LNCAP (cell line): ENCODE measurements around the gene DBF4B.

Source experiments
- TF ChIP-seq, protein P1 (sequence below): fragments of 450-650 bp; IDR thresholded peaks from 2 replicates; pipeline ENCODE4 v1.5.1; 2017; ENCODE audit warnings: mild to moderate bottlenecking

DBF4B gene

DNA sequence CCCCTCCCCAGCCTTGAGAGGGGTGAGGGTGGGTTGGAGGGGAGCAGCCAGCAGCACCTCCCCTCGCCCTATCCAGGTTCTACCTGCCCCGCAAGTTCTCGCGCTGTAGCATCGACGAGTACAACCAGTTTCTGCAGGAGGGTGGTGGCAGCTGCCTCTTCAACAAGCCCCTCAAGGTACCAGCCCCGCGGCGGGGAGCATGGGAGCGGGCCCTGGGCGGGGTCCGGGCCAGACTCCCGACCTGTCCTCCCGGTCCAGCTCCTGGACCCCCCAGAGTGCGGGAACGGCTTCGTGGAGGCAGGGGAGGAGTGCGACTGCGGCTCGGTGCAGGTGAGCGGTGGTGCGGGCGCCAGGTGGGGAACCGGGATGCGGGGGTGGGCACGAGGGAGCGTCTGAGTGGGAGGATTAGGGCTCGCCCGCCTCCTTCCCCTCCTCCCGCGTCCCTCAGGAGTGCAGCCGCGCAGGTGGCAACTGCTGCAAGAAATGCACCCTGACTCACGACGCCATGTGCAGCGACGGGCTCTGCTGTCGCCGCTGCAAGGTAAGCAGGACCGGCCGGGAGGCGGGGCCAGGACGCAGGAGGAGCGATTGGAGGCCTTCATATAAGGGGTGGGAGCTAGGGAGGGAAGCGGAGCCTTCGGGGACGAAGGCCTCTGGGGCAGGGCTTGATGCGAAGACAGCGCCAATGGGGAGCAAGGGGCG, 66.8 kb downstream of the DBF4B start:
- TF ChIP-seq, protein P1, sequence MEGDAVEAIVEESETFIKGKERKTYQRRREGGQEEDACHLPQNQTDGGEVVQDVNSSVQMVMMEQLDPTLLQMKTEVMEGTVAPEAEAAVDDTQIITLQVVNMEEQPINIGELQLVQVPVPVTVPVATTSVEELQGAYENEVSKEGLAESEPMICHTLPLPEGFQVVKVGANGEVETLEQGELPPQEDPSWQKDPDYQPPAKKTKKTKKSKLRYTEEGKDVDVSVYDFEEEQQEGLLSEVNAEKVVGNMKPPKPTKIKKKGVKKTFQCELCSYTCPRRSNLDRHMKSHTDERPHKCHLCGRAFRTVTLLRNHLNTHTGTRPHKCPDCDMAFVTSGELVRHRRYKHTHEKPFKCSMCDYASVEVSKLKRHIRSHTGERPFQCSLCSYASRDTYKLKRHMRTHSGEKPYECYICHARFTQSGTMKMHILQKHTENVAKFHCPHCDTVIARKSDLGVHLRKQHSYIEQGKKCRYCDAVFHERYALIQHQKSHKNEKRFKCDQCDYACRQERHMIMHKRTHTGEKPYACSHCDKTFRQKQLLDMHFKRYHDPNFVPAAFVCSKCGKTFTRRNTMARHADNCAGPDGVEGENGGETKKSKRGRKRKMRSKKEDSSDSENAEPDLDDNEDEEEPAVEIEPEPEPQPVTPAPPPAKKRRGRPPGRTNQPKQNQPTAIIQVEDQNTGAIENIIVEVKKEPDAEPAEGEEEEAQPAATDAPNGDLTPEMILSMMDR = peak; percentile 2; the same call in 1 of the 2 replicates

DNA sequence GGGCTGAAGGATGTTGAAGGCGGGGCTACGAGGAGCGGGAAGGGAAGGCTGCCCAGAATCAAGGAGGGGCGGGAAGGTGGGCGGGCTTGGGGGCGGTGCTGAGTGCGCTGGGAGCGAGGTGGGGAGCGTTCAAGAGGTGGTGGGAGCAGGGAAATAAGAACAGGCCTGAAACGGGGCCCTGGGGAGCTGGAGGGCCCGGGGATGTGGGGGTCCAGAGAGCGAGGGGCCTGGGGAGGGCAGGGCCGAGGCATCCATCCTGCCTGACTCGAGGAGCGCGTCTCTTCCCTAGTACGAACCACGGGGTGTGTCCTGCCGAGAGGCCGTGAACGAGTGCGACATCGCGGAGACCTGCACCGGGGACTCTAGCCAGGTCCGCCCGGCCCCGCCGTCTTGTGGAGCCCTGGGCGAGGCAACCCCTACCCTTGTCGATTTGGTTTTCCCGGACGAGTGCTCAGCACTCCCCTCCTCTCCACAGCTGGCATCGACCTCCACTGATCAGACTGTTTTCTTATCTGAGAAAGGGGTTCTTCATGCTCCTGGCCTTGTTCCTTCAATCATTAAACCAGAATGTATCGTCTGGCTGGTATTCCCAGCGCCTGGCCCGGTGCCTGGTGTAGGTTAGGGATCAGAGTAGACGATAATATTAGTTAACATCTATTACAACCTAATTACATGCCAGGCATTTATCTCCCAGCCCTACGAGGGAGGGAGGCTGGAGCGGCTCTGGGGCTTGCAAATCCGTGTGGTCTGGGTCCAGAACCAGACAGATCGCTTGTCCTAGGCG, 67.6 kb downstream of the DBF4B start:
- TF ChIP-seq, protein P1 = no peak

DNA sequence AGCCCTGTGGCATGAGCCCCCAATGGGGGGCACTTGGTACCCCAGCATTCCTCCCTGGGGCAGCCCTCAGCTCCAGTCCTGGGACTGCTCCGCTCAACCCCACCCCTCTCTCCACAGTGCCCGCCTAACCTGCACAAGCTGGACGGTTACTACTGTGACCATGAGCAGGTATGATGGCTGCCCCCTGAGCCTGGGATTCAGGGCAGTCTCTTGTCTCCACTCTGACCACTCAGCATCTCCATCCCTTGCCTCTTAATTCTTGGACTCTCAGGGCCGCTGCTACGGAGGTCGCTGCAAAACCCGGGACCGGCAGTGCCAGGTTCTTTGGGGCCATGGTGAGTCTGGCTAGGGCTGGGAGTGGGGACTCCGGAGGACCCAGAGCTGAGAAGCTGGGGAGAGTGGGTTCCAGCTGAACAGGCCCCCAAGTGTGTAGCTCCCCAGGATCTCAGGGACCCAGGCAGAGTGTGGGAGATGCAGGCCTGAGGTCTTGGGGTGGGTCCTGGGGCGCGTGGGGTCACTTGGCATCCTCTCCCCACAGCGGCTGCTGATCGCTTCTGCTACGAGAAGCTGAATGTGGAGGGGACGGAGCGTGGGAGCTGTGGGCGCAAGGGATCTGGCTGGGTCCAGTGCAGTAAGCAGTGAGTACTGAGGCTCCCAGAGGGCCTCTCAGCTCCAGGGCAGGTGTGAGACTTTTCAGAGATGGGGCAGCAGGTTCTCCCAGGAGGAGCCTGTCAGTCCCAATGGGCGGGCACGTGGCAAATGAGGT, 68.3 kb downstream of the DBF4B start:
- TF ChIP-seq, protein P1 = no peak

DNA sequence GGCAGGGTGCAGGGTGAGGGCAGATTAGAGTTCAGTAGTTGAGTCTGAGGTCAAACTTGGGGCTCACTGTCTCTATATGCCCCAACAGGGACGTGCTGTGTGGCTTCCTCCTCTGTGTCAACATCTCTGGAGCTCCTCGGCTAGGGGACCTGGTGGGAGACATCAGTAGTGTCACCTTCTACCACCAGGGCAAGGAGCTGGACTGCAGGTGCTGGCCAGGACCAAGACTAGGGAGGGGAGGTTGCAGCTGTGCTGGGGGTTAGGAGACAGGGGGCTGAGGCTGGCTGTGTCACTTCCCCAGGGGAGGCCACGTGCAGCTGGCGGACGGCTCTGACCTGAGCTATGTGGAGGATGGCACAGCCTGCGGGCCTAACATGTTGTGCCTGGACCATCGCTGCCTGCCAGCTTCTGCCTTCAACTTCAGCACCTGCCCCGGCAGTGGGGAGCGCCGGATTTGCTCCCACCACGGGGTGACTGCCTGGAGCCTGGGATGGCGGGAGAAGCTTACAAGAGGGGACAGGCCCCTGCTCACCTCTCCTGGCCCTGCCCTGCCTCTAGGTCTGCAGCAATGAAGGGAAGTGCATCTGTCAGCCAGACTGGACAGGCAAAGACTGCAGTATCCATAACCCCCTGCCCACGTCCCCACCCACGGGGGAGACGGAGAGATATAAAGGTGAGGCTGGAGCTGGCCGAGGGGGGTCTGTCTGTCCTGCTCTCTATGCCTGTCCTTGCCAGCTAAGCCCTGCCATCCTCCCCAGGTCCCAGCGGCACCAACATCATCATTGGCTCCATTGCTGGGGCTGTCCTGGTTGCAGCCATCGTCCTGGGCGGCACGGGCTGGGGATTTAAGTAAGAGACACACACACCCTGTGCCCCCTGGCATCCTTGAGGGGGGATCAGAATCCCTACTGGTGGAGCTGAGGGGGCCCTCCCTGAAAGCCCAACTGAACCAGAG, 69.2 kb downstream of the DBF4B start:
- TF ChIP-seq, protein P1 = no peak

DNA sequence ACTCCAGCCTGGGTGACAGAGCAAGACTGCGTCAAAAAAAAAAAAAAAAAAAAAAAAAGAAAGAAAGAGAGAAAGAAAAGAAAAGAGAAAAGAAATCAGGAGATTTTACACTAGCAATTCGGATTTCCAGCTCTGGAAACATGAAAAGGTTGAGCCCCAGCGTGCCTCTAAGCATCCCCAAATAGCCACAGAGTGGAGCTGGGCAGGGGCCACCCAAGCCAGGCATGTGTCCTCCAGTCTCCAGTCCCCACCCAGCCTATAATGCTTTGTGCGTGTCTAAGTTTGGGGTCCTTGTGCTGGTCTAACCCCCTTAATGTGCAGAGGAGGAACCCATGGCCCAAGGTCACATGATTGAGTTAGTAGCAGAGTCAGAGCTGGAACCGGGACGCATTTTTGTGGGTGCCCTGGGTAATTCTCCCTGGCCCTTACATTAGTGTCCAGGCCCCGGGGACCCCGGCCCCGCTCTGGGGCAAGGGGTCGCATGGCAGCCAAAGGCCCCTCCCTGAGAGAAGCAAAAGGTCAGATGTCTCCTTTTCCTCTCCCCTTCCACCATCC, 70.3 kb downstream of the DBF4B start:
- TF ChIP-seq, protein P1 = no peak

DNA sequence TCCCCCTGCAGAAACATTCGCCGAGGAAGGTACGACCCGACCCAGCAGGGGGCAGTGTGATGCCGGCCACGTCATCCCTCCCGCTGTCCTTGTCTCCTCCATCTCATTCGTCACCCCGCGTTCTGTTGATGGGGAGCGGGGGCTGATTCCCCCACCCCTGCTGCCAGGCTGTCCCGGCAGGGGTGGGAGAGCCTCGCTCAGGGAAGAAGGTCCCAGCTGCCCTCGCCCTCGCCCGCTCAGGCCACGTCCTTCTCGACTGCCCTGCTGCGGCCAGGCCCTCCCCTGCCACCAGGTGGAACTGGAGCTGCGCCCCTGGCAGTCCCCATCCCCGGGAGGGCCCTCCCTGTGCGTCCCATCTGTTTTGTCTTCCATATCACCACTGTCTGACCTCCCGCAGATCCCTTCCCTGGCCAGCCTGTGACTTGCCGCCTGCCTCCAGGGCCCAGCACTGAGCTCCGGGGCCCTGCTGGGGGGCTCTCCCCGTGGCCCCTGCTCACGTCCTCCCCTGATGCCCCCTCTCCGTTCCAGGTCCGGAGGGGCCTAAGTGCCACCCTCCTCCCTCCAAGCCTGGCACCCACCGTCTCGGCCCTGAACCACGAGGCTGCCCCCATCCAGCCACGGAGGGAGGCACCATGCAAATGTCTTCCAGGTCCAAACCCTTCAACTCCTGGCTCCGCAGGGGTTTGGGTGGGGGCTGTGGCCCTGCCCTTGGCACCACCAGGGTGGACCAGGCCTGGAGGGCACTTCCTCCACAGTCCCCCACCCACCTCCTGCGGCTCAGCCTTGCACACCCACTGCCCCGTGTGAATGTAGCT, 71.0 kb downstream of the DBF4B start:
- TF ChIP-seq, protein P1 = peak; percentile 95
